Omental fat pad (tissue), 4 donors: ENCODE results near the gene THBS3. TPM values are rescaled to one million over a fixed set of nuclear protein-coding genes. Genes with fewer than 3 reads are reported as not detected.
"Not testable (repeated sequence)": the region's sequence is repeated elsewhere in the genome, so short reads cannot be mapped to it uniquely, and the experiment has no call there.

Source experiments
- ATAC-seq: fragments of 150-250 bp; one replicate; pipeline ENCODE4 v1.9.1; 2016; ENCODE audit warnings: mild to moderate bottlenecking, moderate library complexity; ENCODE audit not compliant: low FRiP score
- DNase-seq: peaks from one replicate; pipeline ENCODE4 v3.0.0-alpha.2; 2019; ENCODE audit warnings: low spot score
- total RNA-seq, 4 donors: library from RNA; depleted of rRNA; stranded (reverse); fragments of >200 nt; gene quantifications; one replicate each; pipeline ENCODE4 v1.1.0, GENCODE V29; 2016
- TF ChIP-seq, protein P1 (sequence below), 3 donors: fragments of 450-650 bp; IDR thresholded peaks; one replicate each; pipeline ENCODE4 v1.5.1; 2016 to 2017; ENCODE audit warnings: antibody characterized with exemption in 3 of 3, mild to moderate bottlenecking in 3 of 3, moderate library complexity in 2 of 3

The THBS3 gene
- total RNA-seq, 4 donors from 2014 or later: 11.3 to 32.2 (median 25.0) TPM

DNA sequence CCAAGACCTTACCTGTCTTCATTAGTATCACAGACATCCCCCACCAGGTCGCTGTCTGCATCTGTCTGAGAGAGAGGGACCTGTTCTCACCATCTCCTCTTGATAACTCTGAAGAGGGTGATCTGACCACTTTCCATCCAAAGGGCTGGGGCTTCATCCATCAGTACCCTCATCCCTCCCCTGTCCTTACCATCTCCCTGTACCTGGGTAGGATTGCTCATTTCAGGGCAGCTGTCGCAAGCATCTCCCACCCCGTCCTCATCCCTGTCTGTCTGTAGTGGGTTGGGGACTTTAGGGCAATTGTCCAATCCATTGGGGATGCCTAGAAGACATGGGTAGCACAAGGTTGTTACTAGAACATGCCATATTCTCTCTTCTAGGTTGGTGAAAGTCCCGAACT is 7.9 kb downstream of the THBS3 start:
- DNase-seq (no peak), ATAC-seq (no peak)

DNA sequence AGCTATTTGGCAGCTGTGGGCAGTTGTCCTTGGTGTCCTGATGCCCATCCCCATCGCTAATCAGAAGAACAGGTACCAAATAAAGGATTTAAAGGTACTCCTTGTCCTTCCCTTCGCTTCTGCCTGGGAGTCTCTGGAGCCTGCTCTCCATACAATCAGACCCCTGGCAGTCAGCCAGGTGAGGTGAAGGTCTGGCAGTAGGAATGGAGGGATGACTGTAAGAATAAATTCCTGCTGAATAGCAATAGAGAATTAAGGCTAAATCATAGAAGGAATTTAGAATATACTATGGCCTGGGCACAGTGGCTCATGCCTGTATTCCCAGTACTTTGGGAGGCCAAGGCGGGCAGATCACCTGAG is 9.2 kb downstream of the THBS3 start:
- TF ChIP-seq, protein P1, sequence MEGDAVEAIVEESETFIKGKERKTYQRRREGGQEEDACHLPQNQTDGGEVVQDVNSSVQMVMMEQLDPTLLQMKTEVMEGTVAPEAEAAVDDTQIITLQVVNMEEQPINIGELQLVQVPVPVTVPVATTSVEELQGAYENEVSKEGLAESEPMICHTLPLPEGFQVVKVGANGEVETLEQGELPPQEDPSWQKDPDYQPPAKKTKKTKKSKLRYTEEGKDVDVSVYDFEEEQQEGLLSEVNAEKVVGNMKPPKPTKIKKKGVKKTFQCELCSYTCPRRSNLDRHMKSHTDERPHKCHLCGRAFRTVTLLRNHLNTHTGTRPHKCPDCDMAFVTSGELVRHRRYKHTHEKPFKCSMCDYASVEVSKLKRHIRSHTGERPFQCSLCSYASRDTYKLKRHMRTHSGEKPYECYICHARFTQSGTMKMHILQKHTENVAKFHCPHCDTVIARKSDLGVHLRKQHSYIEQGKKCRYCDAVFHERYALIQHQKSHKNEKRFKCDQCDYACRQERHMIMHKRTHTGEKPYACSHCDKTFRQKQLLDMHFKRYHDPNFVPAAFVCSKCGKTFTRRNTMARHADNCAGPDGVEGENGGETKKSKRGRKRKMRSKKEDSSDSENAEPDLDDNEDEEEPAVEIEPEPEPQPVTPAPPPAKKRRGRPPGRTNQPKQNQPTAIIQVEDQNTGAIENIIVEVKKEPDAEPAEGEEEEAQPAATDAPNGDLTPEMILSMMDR (IDR thresholded peaks at IDR 0.05): no peak
- ATAC-seq (no peak), DNase-seq (no peak)

More for the DNA sequence above, 7.9 kb downstream of the THBS3 start:
- TF ChIP-seq, protein P1 (IDR thresholded peaks at IDR 0.05): no peak

DNA sequence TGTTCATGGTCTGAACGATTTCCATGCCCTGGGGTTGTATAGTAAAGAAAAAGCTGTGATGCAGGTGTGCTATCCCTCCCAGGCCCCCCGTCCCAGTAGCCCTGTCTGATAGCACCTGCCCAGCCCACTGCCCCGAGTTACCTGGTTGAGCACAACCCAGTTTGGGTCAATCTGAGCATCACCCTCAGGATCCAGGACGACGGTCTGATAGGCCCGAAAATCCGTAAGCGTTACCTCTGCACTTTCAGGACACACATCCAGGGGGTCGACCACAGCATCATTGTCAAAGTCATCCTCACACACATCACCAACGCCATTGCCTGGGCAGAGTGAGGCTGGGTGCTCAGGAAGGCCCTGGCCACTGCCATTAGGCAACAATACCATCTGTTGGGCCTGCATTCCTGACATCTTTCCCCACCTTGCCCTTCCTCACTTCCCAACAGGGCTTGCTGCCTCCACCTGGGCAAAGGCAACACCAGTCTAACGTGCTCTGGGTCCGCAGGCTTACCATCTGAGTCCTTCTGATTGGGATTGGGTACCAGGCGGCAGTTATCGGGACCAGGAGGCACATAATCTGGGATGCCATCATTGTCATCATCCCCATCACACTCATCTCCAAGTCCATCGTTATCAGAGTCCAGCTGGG is 9.7 kb downstream of the THBS3 start:
- TF ChIP-seq, protein P1 (IDR thresholded peaks at IDR 0.05): no peak
- ATAC-seq (no peak), DNase-seq (no peak)

GRCh38 chr1:155196893-155197638 is 10.6 kb downstream of the THBS3 start:
- TF ChIP-seq, protein P1 (IDR thresholded peaks at IDR 0.05): no peak
- DNase-seq: no peak
- no peak for ATAC-seq

GRCh38 chr1:155196103-155196892 is 11.4 kb downstream of the THBS3 start:
- no peak for ATAC-seq
- DNase-seq: no peak
- TF ChIP-seq, protein P1 (IDR thresholded peaks at IDR 0.05): no peak

DNA sequence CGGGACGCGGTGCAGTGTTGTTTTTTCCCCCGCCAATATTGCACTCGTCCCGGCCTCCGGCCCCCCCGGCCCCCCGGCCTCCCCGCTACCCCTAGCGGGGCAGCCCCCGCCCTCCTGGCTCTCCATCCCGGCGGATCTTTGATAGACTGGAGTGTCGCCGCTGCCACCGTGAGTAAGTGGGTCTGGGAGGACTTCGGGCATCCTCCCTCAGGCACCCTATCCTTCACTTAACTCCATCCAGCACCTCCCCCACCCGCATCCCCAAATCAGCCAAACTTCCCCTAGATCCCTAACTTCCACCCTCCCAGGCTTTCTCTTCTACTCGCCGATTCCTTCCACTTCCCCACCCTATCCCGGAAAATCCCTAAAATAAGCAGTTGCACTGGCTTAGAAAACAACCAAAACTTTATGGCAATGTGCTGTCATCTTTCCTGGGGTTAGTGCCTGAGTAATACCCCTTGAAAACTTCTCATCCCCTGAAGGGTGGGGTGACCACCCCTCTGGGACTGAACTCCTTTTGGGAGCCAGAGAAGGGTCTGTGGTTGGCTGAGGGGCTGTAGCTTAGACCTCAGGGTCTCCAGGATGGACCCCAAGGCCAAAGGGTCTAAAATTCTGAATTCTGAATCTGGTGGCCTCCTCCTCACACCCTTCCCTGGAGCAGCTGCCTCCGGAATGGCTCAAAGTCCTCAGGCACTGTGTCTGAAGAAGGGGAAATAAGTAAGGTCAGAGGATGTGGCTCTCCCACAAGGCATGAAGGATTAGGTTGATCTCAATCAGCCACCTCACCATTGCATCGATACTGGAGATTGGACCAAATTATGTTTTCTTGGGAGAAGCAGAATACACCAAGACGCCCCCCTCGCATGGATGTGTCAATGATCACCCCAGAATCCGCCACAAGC is 12.2 kb downstream of the THBS3 start:
- DNase-seq (no peak), ATAC-seq (no peak)
- TF ChIP-seq, protein P1 (IDR thresholded peaks at IDR 0.05): no peak

DNA sequence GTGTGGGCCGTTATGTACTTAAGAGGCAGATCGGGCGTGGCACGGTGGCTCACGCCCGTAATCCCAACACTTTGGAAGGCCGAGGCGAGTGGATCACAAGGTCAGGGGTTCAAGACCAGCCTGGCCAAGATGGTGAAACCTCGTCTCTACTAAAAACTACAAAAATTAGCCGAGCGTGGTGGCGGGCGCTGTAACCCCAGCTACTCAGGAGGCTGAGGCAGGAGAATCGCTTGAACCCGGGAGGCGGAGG is 13.8 kb downstream of the THBS3 start:
- not testable (repeated sequence) for DNase-seq, ATAC-seq
